GM19468 (cell line): ENCODE measurements around the gene LRRC2.
"Not testable (repeated sequence)": the region's sequence is repeated elsewhere in the genome, so short reads cannot be mapped to it uniquely, and the experiment has no call there.

Source experiments
- ATAC-seq: cut with Tn5 transposase; IDR thresholded peaks from one replicate; pipeline ENCODE4 v1.9.1; 2021; ENCODE audit warnings: mild to moderate bottlenecking, moderate library complexity, moderate number of reproducible peaks; ENCODE audit not compliant: unreplicated experiment; ENCODE audit errors: extremely low read depth

Gene LRRC2

GRCh38 chr3:46537779-46538178, 28.3 kb downstream of the LRRC2 start:
- ATAC-seq: no peak

DNA sequence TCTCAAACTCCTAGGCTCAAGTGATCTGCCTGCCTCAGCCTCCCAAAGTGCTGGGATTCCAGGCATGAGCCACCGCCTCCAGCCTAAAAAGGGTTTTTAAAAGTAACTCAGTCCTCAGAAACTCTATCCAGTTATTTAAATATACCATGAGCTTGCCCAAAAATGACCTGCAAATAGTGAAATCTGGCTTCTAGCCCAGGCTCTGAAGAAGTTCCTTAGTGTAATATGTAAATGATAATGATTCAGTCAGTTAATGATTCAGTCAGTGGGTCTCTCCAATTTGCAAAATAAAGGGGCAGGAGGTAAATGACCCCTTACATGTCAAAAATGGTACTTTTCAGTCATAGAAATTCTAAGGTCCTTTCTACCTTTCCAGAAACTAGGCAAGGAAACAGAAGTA, 28.8 kb downstream of the LRRC2 start:
- no peak for ATAC-seq

- ATAC-seq: no peak
Observed at GRCh38 chr3:46536758-46537157, 29.3 kb downstream of the LRRC2 start.

DNA sequence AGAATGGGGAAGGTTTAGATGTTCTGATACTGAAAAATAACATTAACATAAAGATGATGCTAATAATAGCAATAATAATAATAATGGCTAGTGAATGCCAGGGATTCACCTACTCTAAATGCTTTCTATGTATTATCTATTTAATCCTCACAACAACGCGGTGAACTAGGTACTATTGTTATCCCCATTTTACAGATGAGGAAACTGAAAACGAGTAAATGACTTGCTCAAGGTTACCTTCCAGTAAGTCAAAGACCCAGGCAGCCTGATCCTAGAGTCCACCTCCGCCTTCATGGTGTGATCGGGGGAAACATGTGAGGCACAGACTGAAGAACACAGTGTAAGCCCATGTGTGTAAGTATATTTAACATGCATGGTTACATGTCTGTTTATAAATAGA, 30.4 kb downstream of the LRRC2 start:
- no peak for ATAC-seq

GRCh38 chr3:46533091-46533490, 33.0 kb downstream of the LRRC2 start:
- ATAC-seq: no peak

DNA sequence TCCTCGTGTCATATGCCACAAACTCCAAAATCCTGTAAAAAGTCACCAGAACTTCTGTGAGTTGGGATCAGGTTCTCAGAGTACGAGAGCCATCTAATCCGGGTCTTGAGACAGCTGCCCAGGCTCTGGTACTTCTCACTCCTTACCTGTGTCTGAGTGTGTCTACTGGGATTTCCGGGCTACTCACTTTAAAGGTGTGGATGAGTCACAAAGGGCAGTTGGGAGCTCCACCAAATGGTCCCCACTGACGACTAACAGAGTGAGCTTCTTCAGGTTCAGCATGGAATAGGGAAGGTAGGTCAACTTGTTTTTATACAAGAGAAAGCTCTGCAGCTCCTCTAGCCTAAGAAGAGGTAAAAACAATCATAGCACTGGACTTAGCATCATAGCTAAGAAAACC, 38.9 kb downstream of the LRRC2 start:
- ATAC-seq: no peak

- no peak for ATAC-seq
Observed at GRCh38 chr3:46524832-46525231, 41.3 kb downstream of the LRRC2 start.

- ATAC-seq: no peak
Observed at GRCh38 chr3:46524008-46524407, 42.1 kb downstream of the LRRC2 start.

DNA sequence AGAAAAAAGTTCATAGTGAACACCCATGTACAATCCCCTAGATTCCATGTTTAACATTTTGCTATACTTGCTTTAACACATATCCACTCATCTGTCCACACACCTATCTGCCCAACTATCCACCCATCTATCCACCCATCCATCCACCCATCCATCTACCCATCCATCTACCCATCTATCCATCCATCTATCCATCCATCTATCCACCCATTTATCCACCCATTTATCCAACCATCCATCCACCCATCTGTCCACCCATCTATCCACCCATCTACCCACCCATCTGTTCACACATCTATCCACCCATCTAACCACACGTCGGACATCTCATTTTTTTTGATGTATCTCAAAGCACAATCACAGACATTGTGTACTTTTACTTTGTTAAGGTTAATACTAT, 42.5 kb downstream of the LRRC2 start:
- no peak for ATAC-seq

DNA sequence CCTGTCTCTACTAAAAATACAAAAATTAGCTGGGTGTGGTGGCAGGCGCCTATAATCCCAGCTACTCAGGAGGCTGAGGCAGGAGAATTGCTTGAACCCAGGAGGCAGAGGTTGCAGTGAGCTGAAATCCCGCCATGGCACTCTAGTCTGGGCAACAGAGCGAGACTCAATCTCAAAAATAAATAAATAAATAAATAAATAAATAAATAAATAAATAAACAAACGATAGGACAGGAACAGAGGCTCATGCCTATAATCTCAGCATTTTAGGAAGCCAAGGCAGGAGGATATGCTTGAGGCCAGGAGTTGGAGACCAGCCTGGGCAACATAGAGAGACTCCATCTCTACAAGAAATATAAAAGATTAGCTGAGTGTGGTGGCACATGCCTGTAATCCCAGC, 43.9 kb downstream of the LRRC2 start:
- not testable (repeated sequence) for ATAC-seq

- no peak for ATAC-seq
Observed at GRCh38 chr3:46521096-46521495, 45.0 kb downstream of the LRRC2 start.

DNA sequence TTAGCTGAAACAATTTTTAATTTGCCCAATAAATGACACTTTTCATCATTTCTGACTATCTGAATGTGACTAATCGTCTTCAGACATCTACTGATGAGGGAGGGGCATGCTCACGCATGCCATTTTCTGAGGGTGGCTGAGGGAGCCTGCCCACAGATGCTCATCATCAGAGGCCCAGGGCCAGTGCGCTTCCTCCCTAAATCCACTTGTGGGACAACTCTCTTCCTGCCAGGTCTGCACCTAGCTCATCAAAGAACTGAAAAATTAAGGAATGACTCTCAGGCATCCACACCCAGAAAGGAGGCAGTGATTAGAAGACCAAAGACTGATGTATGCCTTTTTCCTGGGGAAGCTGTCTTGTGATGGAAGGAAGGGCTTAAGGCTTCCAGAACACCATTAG, 45.6 kb downstream of the LRRC2 start:
- no peak for ATAC-seq

- no peak for ATAC-seq
Observed at GRCh38 chr3:46519952-46520351, 46.1 kb downstream of the LRRC2 start.

DNA sequence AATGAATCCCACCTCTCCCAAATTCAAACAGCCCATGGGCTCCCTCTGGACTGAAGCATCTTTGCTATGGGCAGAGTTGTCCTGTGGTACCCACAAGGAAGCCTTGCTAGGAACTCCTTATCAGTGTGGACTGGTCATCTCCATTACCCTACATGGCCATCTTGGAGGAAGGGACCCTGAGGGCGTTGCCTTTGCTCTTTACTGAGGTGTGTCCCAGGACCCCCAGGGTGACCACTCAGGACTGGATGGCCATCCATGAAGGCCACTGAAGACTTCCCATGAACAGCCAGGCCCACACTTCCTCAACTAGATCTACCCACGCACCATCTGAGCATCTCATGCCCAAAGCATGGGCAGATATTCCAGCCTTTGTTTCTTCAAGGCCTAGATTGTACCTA, 48.3 kb downstream of the LRRC2 start:
- no peak for ATAC-seq

- no peak for ATAC-seq
Observed at GRCh38 chr3:46517016-46517783, 48.9 kb downstream of the LRRC2 start.

- no peak for ATAC-seq
Observed at GRCh38 chr3:46516521-46516920, 49.6 kb downstream of the LRRC2 start.

DNA sequence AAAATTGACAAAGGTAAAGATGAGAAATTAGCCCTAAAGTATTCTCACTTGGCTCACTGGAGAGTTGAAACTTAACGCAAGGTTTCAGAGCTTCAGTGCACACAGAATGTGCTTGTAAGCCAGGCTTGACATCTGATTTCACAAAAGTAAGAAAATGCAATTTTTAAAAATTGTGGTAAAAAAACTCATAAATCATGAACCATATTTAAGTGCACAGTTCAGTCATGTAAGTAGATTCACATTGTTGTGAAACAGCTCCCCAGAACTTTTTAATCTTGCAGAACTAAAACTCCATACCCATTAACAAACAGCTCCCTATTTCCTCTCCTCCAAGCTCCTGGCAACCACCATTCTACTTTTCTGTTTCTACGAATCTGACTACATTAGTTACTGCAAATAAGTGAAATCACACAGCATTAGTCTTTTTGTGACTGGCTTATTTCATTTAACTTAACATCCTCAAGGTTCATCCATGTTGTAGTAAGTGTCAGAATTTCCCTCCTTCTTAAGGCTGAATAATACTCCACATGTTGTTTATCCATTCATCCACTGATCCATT, 53.8 kb downstream of the LRRC2 start:
- ATAC-seq: no peak

DNA sequence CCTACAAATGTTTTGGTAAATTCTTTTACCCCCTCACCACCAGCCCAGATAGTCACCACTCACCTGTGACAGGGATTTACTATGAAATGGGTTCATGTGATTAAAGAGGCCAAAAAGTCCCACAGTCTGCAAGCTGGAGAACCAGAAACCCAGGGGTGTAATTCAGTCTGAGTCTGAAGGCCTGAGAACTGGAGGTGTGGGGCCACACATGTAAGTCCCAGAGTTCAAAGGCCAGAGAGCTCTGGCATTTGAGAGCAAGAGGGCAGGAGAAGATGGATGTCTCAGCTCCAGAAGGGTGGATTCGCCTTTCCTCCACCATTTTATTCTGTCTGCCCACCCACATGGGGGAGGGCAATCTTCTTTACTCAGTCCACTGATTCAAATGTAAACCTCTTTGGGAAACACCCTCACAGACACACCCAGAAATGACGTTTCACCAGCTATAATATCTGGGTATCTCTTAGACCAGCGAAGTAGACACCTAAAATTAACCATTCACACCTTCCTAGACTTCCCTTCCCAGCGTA, 56.4 kb downstream of the LRRC2 start:
- no peak for ATAC-seq

DNA sequence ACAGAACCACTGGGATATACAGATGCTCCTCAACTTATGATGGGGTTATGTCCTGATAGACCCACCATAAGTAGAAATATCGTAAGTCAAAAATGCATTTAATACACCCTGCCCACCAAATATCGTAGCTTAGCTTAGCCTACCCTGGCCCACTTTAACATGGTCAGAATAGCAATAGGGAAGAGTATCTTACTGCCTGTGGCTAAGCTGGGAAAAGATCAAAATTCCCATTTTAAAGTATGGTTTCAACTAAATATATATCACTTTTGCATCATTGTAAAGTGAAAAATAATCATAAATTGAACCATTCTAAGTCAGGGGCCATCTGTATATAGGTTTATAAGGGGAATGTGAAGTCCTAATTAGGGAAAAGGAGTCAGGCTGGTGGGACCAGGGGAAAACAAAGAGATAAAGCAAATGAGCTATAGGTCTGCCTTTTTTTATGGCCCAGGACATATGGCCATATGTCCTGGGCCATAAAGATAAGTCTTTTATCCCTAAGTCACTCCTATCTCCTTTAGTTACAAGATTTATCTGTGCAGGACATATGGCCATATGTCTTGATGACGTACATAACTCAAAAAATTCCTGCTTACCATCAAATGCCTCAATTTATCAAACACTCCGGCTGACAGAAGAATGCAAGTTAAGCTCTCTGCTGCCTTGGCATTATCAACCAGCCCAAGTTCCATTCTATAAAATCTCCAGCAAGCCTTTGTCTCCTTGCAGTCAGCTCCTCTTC, 57.1 kb downstream of the LRRC2 start:
- no peak for ATAC-seq

DNA sequence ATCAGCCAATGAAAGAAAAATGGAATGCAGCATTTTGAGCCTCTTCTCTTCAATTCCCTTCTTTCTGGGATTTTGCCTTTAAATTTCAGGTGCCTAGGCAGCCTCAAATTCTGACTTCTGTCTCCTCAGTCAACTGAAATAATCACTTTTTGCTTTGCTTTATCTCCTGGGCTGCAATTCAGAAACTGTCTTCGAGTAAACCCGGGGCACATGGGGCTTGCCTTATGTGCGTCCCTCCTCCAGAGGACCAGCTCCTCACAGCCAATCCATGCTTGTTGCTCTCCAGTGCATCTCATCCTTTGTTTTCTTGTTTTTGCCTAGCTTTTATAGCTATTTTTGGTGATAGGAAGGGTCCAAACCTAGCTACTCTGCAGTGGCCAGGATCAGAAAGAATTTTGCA, 59.6 kb downstream of the LRRC2 start:
- ATAC-seq: no peak

DNA sequence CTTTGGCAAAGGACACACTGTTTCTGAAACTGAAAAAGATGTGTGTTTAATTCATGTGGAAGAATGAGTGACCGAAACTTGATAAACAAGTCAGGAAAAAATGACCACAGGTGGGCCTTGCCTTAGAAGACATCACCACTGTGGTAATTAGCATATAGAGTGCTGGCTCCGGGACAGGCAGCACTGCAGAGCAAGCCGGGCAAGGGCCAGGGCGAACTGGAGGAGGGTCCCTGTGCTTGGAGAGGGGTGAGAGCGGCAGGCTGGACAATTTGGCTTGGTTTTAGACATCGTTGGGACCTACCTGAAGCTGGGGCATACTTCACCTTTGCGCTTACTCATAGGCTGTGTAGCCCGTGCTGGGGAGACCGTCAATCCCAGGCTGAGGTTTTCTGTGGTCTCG, 60.1 kb downstream of the LRRC2 start:
- no peak for ATAC-seq
